Stromal cell of bone marrow (primary cell): ENCODE results near the gene CD200.

ENCODE experiments used
- DNase-seq: peaks from one replicate; pipeline ENCODE4 v3.0.0-alpha.2; 2012; ENCODE audit warnings: low read depth

Gene CD200, protein sequence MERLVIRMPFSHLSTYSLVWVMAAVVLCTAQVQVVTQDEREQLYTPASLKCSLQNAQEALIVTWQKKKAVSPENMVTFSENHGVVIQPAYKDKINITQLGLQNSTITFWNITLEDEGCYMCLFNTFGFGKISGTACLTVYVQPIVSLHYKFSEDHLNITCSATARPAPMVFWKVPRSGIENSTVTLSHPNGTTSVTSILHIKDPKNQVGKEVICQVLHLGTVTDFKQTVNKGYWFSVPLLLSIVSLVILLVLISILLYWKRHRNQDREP

DNA sequence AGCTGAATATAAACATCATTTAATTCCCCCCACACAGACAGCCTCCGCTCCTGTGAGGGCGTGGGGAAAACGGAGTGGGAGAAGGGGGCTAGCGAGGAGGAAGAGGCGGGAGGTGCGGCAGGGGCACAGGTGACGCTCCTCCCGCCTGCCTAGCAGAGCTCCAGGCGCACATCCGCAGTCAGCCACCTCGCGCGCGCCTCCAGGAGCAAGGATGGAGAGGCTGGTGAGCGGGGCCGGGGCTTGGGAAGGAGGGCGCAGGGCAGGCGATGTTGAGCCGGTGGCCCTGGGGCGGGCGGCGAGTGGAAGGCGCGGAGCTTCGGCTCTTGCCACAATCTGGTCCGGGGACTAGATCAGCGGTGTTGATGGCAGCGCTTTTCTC is at the start of gene CD200:
Gene CD200, plus strand, starts transcription at position 155 of the 379 bp plus-strand sequence. Its CDS starts 57 bp downstream, at position 212.
- peak; percentile 6 for DNase-seq

DNA sequence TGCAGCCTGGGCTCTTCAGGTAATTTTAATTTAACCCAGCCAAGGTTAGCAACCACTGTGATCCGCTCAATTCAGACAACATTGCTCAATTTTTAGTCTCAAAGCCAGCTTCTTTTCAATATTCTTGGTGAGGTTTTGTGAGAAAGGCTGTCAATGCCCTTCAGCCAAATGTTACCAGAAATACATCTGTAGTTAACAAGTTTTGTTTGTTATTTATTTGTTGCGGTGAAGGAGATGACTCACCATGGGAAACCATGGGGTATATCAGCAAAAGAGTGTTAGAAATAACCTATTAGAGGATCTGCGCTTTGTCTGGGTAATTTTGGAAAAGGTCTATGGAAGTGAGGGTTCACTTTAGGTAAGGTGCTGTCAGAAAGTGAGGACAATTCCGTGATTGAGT is 43.9 kb upstream of the CD200 start:
- DNase-seq: no peak

- DNase-seq: peak; percentile 65
Observed at GRCh38 chr3:112293368-112294321, 39.3 kb upstream of the CD200 start, which contains the start of gene SLC9C1. SLC9C1 (minus strand) TSS chr3:112294216; CDS start chr3:112286791, 7,425 bp downstream.

DNA sequence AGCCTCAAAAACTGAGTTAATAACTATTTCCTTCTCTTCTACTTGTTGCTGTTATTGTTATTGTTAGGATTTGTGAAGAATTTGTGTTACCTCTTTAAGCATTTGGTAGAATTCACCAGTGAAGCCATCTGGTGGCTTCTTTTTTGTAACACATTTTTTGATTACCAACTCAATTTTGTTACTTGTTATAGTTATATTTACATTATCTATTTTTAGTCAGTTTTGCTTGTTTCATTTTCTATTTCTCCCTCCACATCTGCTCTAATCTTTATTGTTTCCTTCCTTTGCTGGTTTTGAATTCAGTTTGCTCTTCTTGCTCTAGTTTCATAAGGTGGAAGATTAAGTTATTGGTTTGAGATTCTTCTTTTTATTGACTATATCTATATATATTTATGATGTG is 35.2 kb upstream of the CD200 start:
- no peak for DNase-seq

- no peak for DNase-seq
Observed at GRCh38 chr3:112298781-112299180, 34.2 kb upstream of the CD200 start.

DNA sequence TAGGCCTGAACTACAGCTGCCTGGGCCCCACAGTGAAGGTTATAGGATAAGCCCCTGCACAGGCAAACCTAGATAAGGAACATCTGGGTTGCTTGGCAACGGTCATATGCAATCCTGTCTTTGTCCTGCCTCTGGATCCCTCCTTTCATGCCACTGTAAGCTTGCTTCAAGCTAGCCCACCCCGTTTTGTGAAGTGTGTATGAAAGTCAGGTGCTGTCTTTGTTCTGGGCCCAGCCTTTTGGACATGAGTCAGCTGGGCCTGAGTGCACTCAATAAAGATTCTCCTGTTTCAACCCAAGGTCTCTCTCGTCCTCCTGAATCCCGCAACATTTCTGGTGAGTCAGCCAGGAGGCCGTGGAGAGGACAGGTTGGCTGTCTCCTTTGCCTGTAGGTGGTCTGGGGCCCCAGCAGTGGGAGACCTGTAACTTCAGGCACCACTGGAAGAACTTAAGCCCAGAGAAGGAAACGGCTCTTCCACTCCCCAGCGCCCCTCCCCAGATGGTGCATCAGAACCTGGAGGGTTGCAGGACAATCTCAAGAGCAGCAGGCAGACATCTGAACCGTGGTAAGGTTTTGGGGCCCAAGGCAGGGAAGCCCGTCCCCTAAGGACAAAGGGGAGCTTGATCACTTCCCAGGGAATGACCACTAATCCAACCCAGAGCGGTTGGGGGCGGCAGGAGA is 30.7 kb upstream of the CD200 start:
- DNase-seq: no peak

DNA sequence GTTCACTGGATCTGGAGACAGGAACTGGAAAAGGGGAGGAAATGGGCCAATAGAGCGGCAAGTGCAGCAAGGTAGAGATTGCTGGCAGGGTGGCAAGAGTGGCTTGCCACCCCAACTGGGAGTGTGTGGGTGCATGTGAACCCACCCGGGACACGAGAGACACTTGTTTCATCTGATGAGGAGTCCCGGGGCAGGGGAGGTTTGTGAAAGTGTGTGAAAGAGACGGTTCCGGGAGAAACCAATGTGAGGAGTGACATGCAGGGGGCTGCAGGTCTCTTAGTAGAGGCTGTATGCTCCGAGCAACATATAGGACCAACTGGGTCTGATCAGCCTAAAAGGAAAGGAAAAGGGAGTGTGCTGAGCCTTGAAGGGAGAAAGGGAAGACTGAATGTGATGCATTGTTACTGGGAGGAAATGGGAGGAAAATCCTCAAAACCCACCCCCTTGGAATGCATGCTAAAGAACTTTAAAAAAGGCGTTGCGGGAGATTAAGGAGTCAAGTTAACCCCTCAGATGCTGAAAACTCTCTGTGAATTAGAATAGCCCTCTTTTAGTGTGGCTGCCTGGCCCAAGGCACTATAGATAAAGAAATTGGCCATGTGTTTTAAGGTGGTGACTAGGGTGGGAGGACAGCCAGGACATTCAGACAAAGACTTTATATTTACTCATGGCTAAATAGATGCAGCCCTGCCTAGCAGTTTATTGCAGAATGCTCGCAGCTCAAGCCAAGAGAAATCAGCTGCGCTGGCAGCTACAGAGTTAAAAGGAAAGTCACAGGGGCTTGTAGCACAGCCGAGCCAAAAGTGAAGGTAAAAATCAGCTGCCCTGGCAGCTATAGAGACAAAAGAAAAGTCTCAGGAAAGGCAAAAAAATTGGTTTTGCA is 29.8 kb upstream of the CD200 start:
- no peak for DNase-seq

- no peak for DNase-seq
Observed at GRCh38 chr3:112303764-112304325, 29.1 kb upstream of the CD200 start.

GRCh38 chr3:112304611-112305010 is 28.3 kb upstream of the CD200 start:
- no peak for DNase-seq

GRCh38 chr3:112306825-112307224 is 26.1 kb upstream of the CD200 start:
- DNase-seq: no peak

DNA sequence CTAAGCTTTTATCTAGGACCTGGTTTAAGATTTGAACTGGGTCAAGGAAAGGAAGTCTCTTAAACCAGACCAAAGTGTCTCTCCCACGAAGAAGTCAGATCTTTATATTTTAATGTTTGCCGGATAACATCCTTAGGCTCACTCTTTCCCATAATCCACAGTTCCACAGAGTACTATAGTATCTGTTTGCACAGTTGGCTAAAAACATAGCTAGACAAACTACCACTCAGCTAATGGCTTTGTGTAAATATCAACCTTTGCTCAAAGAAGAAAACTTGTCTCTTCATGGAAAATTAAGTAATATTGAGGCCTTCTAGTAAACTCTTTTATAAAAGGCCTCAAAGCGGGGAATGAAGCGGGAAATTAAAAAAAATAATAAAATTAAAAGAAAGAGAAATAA is 25.4 kb upstream of the CD200 start:
- DNase-seq: no peak

DNA sequence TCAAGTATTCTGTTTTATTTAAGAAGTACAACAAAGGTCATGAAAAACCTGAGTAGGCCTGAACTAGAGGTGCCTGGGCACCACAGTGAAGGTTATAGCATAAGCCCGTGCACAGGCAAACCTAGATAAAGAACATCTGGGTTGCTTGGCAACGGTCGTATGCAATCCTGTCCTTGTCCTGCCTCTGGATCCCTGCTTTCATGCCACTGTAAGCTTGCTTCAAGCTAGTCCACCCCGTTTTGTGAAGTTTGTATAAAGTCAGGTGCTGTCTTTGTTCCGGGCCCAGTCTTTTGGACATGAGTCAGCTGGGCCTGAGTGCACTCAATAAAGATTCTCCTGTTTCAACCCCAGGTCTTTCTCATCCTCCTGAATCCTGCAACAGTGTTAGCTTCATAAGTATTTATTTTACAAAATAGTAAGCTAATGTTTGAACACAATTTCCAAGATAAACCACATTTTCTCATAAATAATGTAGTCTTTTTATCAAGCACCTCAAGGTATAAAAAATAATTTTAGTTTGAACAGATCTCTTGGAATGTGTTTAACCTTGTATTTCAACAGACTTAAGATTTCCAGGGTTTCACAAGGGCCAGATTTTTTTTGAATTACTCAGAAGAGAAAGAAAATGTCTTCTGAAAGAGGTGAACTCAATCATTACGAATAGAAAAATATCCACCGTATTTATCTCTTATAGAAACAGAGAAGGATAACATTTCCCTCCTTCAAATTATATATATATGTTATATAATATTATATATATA is 24.6 kb upstream of the CD200 start:
- DNase-seq: no peak

GRCh38 chr3:112314649-112315048 is 18.3 kb upstream of the CD200 start:
- DNase-seq: no peak

GRCh38 chr3:112315791-112316190 is 17.2 kb upstream of the CD200 start:
- DNase-seq: no peak

GRCh38 chr3:112319516-112320276 is 13.3 kb upstream of the CD200 start:
- no peak for DNase-seq

GRCh38 chr3:112320691-112321090 is 12.3 kb upstream of the CD200 start:
- no peak for DNase-seq

- no peak for DNase-seq
Observed at GRCh38 chr3:112321867-112322652, 10.9 kb upstream of the CD200 start.

GRCh38 chr3:112327371-112327951 is 5.5 kb upstream of the CD200 start:
- peak; percentile 33 for DNase-seq
